ENCODE data around the gene PPIL6.

DNA sequence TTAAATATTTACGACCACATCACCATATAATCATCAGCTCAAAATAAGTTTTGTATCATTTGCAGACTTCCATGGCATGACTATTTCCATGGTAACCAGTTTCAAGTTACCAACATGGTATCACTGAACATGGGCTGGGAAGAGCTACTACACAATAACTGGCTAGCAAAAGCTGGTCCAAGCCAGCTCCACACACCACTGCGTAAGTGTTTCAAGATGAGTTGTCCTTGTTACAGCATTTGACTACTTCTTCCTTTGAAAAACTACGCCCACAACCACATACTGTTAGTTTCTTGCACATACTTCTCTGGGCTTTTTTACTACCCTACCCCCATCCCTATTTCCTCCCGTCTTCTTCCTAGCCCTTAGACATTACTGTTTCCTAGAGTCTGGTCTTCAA lies 66.7 kb downstream of the PPIL6 start:
- TF ChIP-seq, protein P1, sequence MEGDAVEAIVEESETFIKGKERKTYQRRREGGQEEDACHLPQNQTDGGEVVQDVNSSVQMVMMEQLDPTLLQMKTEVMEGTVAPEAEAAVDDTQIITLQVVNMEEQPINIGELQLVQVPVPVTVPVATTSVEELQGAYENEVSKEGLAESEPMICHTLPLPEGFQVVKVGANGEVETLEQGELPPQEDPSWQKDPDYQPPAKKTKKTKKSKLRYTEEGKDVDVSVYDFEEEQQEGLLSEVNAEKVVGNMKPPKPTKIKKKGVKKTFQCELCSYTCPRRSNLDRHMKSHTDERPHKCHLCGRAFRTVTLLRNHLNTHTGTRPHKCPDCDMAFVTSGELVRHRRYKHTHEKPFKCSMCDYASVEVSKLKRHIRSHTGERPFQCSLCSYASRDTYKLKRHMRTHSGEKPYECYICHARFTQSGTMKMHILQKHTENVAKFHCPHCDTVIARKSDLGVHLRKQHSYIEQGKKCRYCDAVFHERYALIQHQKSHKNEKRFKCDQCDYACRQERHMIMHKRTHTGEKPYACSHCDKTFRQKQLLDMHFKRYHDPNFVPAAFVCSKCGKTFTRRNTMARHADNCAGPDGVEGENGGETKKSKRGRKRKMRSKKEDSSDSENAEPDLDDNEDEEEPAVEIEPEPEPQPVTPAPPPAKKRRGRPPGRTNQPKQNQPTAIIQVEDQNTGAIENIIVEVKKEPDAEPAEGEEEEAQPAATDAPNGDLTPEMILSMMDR (IDR thresholded peaks at IDR 0.05), result no peak
- TF ChIP-seq EP300 (IDR thresholded peaks at IDR 0.05) (no peak), POLR2AphosphoS5 (IDR thresholded peaks at IDR 0.05) (no peak)

Data from gastroesophageal sphincter (tissue), 3 donors.